Measurements from ENCODE around the gene WDFY2. TPM values are rescaled to one million over a fixed set of nuclear protein-coding genes. Genes with fewer than 3 reads are reported as not detected.

The WDFY2 gene
- polyA plus RNA-seq, 3 donors = 6.5 to 40.1 (median 9.1) TPM

DNA sequence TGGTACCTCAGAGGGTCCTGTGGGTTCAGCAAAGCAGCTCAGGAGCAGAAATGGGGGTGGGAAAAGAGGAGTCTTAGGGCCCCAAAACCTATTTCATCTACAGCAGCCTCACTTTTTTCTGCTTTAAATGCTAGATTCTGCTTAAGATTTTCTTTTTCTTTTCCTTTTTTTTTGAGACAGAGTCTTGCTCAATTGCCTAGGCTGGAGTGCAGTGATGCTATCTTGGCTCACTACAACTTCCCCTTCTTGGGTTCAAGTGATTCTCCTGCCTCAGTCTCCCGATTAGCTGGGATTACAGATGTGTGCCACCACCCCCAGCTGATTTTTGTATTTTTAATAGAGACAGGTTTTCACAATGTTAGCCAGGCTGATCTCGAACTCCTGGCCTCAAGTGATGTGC is 30.7 kb upstream of the WDFY2 start:
- Histone ChIP-seq H3K4me2 (replicated peaks; ENCODE audit: extremely low read depth, low read length, poor library complexity, severe bottlenecking) (peak overlapping the region; percentile 19), H3K4me3 (replicated peaks in 1 of 3; ENCODE audit: low read depth in 2 of 3, low read length in 3 of 3) (no peak overlapping the region), H3K27ac (ENCODE audit: low read depth in 1 of 2, low read length in 2 of 2) (peak overlapping the region; percentile 28 to 66), H3K27me3 (ENCODE audit: control insufficient read depth in 2 of 2, insufficient read depth in 2 of 2, low read length in 2 of 2) (no peaks in the 10 kb centered on the region), H4K20me1 (ENCODE audit: insufficient read depth, low read length) (no peaks in the 10 kb centered on the region), H3K4me1 (ENCODE audit: control insufficient read depth in 1 of 2, insufficient read depth in 2 of 2, low read length in 2 of 2) (peaks cover 57 to 66% of the 10 kb centered on the region in 2 donors), H3K9ac (ENCODE audit: insufficient read depth, low read length, poor library complexity, severe bottlenecking) (no peak overlapping the region), H2AFZ (ENCODE audit: insufficient read depth, low read depth, low read length, poor library complexity, severe bottlenecking) (no peak overlapping the region), H3K79me2 (ENCODE audit: insufficient read depth, low read length) (no peaks in the 10 kb centered on the region), H3K36me3 (replicated peaks in 1 of 2; ENCODE audit: control insufficient read depth in 1 of 2, insufficient read depth in 2 of 2, low read length in 2 of 2) (no peaks in the 10 kb centered on the region), H3K9me3 (replicated peaks in 1 of 2; ENCODE audit: control insufficient read depth in 1 of 2, insufficient read depth in 1 of 2, low read length in 2 of 2) (no peaks in the 10 kb centered on the region)
- no peaks in the 10 kb centered on the region for H3K9me3 Mint-ChIP-seq
- H3K4me1 Mint-ChIP-seq = peaks cover 66% of the 10 kb centered on the region
- 100% methylated on average over 1 of the region's 2 CpGs for WGBS (ENCODE audit: insufficient coverage)
- H3K36me3 Mint-ChIP-seq = no peaks in the 10 kb centered on the region
- TF ChIP-seq, protein P1, sequence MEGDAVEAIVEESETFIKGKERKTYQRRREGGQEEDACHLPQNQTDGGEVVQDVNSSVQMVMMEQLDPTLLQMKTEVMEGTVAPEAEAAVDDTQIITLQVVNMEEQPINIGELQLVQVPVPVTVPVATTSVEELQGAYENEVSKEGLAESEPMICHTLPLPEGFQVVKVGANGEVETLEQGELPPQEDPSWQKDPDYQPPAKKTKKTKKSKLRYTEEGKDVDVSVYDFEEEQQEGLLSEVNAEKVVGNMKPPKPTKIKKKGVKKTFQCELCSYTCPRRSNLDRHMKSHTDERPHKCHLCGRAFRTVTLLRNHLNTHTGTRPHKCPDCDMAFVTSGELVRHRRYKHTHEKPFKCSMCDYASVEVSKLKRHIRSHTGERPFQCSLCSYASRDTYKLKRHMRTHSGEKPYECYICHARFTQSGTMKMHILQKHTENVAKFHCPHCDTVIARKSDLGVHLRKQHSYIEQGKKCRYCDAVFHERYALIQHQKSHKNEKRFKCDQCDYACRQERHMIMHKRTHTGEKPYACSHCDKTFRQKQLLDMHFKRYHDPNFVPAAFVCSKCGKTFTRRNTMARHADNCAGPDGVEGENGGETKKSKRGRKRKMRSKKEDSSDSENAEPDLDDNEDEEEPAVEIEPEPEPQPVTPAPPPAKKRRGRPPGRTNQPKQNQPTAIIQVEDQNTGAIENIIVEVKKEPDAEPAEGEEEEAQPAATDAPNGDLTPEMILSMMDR (IDR thresholded peaks at IDR 0.05) = no peak
- intact Hi-C loops (cut with micrococcal nuclease) = no loop called here
- no peaks in the 10 kb centered on the region for H3K27me3 Mint-ChIP-seq (ENCODE audit: low read depth in 3 of 3)
- peak in 2 of 3 donors; percentile 58 to 62 for DNase-seq
- peak overlapping the region in 6 of 7 donors; percentile 7 to 84 (median 48) for H3K27ac Mint-ChIP-seq
- no peak overlapping the region for H3K4me3 Mint-ChIP-seq

DNA sequence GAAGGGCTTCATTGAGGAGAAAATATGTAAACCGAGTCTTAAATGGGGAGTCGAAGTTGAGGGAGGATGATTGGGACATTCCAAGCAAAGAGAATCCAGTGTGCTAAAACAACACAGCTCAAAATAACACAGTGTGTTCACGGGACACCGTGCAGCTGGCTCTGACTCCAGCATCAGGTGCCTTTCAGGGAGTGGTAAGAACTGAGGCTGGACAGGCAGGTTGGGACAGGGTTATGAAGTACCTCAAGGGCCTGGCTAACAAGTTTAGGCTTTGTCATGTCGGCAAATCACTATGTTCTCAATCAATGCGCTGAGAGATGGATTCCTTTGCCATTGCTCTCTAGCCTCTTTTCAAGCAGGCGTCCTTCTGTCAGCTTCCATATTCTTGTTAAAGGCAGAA is 27.5 kb upstream of the WDFY2 start:
- Mint-ChIP-seq H3K27ac (peak overlapping the region in 1 of 7 donors; percentile 23), H3K9me3 (peaks cover 0 to 2% (median 0%) of the 10 kb centered on the region in 7 donors), H3K36me3 (no peaks in the 10 kb centered on the region), H3K4me1 (peaks cover 69% of the 10 kb centered on the region), H3K4me3 (no peak overlapping the region), H3K27me3 (ENCODE audit: low read depth in 3 of 3) (no peaks in the 10 kb centered on the region)
- Histone ChIP-seq H3K9me3 (replicated peaks in 1 of 2; ENCODE audit: control insufficient read depth in 1 of 2, insufficient read depth in 1 of 2, low read length in 2 of 2) (no peaks in the 10 kb centered on the region), H3K9ac (ENCODE audit: insufficient read depth, low read length, poor library complexity, severe bottlenecking) (no peak overlapping the region), H3K4me3 (replicated peaks in 1 of 3; ENCODE audit: low read depth in 2 of 3, low read length in 3 of 3) (no peak overlapping the region), H3K4me2 (replicated peaks; ENCODE audit: extremely low read depth, low read length, poor library complexity, severe bottlenecking) (no peak overlapping the region), H3K36me3 (replicated peaks in 1 of 2; ENCODE audit: control insufficient read depth in 1 of 2, insufficient read depth in 2 of 2, low read length in 2 of 2) (no peaks in the 10 kb centered on the region), H4K20me1 (ENCODE audit: insufficient read depth, low read length) (no peaks in the 10 kb centered on the region), H3K79me2 (ENCODE audit: insufficient read depth, low read length) (no peaks in the 10 kb centered on the region), H2AFZ (ENCODE audit: insufficient read depth, low read depth, low read length, poor library complexity, severe bottlenecking) (no peak overlapping the region), H3K27me3 (ENCODE audit: control insufficient read depth in 2 of 2, insufficient read depth in 2 of 2, low read length in 2 of 2) (no peaks in the 10 kb centered on the region), H3K4me1 (ENCODE audit: control insufficient read depth in 1 of 2, insufficient read depth in 2 of 2, low read length in 2 of 2) (peaks cover 69 to 73% of the 10 kb centered on the region in 2 donors), H3K27ac (ENCODE audit: low read depth in 1 of 2, low read length in 2 of 2) (no peak overlapping the region)
- WGBS (ENCODE audit: insufficient coverage) = 100% methylated on average over 3 of the region's 7 CpGs
- TF ChIP-seq, protein P1 (IDR thresholded peaks at IDR 0.05) = no peak
- no peak for DNase-seq
- intact Hi-C loops (cut with micrococcal nuclease) = loop anchor here in 1 of 2 donors (5.0 kb wide), 1 partner anchor 34 kb away; no protein-coding TSS in a partner anchor
